Spleen (tissue), 7 donors: ENCODE measurements around the gene WNT1.

Experiments used
- CTCF ChIP-seq, 11 experiments: fragments of 200-600 bp in 7 of 11; fragments of 450-650 bp in 4 of 11; sonication (generic) in 4 of 11; IDR thresholded peaks in 8 of 11; conservative IDR thresholded peaks in 3 of 11; 1 replicate in 7 of 11; 2 replicates in 4 of 11; pipeline versions ENCODE4 v1.4.0 to v1.8.0; 2016 to 2021; ENCODE audit warnings: antibody characterized with exemption in 11 of 11, inconsistent platforms in 4 of 11, mild to moderate bottlenecking in 1 of 11
- POLR2A ChIP-seq, 3 donors: fragments of 450-650 bp; IDR thresholded peaks; one replicate each; pipeline ENCODE4 v1.5.1; 2017; ENCODE audit warnings: antibody characterized with exemption in 3 of 3, mild to moderate bottlenecking in 1 of 3
- donor health status: DM: no; HTN: no; CAD: no; lungs with moderate emphysema.
- donor health status: DM: no; HTN: no; CAD: no.
- donor health status: DM: no; HTN: no; CAD: no.

GRCh38 chr12:48990552-48990951, 12.4 kb downstream of the WNT1 start:
- TF ChIP-seq CTCF (IDR thresholded peaks at IDR 0.05 in 8 of 11, conservative IDR thresholded peaks at IDR 0.05 in 3 of 11) (no peak), POLR2A (IDR thresholded peaks at IDR 0.05) (no peak)
